GM21529 (cell line): ENCODE measurements around the gene GFRA1.

Experiments used
- ATAC-seq: cut with Tn5 transposase; IDR thresholded peaks from one replicate; pipeline ENCODE4 v1.9.1; 2021; ENCODE audit not compliant: unreplicated experiment

The GFRA1 gene

DNA sequence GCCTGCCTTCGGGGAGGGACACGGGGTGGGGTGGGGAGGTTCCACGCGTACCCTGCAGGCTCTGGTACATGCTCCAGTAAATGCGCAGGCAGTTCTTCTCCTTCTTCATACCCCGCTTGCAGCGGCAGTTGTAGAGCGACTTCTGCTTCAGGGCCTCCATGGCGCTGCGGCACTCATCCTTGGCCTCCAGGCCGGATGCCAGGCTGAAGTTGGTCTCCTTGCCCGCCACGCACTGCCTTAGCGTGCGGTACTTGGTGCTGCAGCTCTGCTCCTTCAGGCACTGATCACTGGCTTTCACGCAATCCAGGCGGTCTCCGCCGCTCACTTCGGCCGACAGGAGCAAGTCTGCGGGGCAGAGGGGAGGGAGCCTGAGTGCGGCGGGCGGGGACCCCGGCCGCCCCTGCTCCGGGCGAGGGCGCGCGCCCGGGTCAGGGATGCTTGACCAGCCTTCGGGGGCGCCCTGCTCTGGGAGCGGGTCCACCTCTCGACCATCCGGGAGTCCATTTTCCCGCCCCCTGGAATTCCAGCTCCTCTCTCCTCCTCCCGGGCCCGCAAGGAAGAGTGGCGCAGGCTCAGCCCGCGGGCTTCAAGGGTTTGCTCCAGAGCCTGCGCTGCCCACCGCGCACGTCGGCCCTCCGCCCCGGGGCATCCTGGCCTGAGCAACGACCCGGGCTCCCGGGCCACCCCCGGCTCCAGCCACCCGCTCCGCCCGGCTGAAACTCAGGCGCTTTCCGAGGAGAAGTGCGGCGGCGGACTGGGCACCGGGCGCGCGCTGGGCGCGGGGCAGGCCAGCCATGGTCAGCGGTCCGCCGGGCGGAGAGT lies 2.0 kb downstream of the GFRA1 start:
- ATAC-seq: no peak

DNA sequence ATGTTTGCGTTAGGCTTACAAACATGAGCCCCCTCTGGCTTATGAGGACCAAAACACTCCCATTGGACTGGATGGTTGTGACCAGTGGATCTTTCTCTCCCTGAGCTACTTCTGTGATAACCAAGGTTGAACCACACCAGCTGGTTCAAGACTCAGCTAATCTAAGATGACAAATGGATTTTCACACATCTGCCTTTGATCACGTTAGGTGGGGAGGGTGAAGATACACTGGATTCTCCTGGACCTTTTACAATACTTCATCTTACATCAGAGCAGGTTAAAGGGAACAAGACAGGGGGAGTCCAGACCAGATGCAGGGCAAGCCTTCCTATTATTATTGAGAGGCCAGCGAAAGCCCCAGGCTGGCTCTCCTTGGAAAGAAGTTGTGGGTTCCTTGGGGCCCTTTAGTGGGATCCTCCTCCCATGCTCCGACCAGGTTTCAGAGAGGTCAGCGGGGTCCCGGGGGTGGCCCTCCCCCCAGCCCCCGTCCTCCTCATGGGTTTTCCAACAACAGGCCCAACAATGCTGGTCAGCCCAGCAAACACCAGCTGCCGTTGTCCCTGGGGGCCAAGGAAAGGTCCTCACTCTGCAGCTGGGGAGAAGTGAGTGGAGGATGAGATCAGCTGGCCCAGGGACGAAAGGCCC lies 2.8 kb downstream of the GFRA1 start:
- no peak for ATAC-seq

DNA sequence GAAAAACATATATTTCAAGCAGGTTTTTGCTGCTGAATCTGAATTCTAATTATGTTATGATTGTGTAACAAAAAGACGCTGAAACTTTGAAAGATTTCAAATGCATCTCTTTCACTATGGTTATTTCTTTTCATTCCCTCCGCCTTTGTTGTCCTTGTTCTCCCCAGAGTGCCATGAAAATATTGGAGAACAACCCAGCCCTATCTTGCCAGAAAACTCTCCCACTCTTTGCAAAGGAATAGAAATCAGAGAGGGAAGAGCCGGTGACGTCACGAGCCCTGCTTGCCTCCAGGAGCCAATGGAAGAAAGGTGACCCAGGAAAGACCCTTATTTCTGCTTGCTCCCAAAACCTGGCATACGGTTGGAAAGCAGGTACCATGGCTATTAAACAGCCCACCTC lies 3.4 kb downstream of the GFRA1 start:
- ATAC-seq: no peak

DNA sequence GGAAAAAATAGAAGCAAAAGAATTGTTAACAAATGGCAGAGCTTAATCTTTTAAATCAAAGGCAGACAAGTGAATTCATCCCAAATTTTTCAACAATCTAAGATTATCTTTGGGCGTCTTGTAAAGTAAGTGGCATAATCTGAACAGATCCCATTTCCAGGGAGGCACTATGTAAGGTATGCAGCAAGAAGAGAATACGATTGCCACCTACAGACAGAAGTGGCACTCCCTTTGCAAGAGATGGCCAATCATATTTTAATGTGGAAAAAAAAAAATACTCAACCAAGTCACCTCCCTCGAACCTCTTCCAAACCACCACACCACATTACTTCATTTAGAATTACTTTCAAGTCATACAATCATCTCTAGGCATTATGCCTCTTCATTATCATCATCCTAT lies 4.0 kb downstream of the GFRA1 start:
- no peak for ATAC-seq

DNA sequence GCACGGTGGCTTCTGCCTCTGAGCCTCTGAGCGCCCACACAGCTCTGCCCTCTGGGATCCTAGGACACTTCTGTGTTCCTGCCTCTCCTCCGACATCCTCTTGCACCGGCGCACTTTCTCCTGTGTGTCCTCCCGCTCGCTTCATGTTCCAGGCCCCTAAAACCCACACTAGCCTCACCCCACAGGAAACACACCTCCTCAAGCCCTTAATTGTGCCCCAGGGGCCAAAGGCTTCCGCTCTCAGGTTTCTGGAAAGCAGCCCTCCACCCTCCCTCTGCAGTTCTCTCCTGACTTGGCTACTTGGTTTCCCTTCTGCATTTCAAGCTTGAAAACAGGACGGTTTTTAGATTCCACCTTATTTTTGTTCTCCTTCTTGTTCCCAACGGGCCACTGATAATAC lies 7.3 kb downstream of the GFRA1 start:
- no peak for ATAC-seq

DNA sequence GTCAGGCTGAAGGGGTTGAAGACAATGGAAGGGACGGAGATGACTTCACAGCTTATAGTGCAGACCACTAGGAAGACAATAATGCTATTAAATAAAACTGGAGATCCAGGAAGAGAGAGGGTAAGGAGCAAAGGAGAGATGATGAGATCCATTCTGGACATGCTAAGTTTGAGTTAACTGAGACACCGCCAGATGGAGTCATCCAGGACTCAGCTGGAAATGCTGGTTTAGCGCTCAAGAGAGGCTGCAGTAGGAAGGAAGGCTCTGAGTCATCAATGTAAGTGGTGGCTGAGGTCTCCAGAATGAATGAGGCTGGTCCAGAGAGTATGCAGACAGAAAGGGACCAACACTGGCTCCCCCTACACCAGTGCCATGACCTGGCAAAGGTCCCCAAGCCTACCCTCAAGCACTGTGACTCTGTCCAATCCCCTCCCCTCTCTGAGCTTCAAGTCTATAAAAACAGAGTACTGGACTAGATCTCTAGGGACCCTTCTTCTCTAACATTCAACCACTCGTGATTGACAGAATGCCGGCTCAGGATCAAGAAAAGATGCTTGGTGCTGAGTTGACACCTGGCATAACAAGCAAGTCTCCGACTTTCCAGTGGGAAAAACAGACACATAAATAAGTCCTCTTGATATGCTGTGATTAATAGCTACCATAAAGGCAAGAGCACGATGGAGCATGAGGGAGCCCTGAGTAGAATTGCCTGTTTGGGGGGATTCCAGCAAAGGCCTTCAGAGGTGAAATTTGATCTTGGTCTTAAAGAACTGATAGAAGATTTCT lies 8.9 kb downstream of the GFRA1 start:
- ATAC-seq: no peak

DNA sequence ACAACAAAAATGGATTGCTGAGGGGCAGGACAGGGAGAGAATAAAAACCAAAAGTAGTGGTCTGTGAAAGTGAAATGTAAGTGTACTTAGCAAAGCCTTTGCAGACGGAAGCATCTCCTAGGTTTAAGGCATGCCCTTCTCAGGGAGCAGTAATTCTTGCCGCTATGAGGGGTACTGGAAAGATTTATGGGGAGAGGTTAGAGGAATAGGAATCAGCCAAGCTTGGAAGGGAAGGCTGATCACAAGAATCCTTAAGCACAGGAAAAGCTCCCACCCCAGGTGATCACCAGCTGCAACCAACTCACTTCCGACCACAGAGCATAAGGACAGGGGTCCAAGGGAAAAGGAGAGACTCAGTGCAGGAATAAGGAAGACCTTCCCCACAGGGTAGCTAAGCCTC lies 10.3 kb downstream of the GFRA1 start:
- ATAC-seq: no peak

DNA sequence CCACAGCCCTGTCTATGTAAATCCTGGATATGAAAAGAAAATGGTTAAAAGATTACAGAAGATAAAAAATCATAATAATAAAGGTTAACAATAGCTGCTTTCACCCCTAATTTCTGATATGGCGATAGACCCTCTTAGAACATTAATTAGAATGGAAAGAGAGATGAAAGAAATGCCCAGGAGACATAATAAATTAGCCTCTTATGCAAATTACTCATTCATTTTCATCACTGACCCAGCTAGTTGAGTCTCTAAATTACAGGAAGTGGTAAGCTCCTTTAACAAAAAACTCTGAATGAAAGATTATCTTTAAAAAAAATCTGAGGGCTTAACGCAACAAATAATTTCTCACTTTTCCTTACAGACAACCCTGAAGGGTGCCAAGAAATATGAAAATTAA lies 12.4 kb downstream of the GFRA1 start:
- no peak for ATAC-seq

DNA sequence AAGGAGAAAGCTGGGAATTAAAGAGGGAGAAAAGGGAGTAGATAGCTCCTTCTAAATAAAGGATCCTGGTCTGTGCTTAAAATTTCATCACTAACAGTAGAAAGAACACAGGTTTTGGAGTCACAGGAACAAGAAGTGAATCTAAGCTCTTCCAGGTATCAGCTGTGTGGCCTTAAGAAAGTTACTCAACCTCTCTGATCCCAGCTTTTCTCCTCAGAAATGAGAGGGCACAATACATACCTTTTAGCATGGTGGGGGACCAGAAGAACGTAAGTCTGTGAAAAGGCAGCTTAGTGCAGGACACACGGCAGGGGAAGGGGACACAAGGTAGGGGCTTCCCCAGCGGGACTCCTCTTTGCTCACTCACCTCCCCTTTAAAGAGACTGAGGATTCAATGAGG lies 13.4 kb downstream of the GFRA1 start:
- ATAC-seq: no peak

DNA sequence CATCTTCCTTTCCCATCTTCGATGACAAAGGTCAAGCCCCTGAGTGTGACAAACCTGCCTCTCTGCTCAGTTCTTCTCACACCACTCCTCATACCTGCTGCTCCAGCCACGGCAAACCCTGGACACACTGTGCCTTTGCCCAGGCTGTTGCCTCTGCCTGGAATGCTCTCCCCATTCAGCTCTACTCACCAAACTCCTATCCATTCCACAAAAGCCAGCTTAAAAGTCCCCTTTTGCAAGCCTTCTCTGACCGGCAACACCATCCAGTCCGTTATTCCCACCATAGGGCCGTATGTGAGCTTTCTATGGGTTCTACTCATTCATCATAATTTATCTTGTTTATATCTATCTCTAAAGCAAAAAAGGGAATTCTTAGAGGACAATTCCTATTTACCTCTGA lies 15.2 kb downstream of the GFRA1 start:
- ATAC-seq: no peak

DNA sequence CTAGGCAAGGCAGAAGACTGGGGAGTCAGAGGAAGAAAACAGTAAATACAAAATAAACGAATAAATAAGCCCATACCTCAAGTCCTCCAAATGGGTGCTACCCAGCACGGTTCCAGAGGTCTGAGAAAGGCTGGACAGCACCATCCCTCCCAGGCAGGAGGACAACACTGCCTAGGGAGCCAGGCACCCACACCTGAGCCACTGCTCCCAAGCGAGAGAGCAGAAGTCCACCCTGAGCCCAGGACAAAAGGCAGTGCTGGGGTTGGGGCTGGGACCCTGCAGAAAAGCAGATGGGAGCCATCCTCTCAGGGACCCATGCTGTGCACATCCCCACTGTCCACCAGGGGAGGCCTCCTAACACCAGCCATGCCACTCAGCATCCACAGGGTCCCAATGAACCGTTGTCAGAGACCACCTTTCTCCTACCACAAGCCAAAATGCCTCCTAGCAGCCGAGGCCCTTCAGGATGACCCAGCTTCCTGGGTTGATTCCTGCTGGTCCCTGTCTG lies 16.2 kb downstream of the GFRA1 start:
- no peak for ATAC-seq

DNA sequence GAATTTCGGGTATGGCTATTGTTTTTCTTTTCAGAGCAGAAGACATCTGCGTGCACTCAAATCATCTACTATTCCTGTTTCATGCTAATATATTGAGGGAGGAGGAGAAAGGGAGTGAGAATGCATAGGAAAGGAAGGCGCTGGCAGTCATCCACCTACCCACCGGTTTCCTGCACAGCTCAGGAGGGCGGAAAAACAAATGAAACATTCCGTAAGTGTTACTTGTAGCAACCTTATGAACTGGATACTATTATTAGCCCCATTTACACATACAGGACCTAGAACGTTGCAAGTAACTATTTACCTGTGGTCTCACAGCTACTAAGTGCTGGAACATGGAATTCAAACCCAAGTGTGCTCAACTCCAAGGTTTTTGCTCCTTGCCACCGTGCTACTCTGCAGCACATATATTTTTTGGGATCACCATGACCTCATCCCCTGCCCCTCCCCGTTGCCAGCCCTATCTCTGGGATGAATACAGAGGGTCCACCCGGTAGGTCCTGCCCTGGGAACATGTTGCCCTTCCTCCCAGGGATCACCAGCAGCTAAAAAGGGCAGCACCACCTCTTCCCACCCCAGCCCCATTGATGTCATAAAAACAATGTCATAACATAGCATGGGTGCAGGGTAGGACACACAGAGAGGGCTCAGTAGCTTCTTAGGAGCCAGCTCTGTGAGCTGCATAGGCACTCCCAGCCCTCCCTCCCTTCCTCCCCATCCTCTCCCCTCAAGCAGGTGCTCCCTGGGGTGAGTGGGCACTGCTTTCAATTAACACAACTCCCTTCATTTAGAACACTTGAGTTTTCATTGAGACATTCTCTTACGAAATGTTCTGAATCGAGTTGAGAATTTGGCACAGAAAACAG lies 16.9 kb downstream of the GFRA1 start:
- ATAC-seq: no peak

DNA sequence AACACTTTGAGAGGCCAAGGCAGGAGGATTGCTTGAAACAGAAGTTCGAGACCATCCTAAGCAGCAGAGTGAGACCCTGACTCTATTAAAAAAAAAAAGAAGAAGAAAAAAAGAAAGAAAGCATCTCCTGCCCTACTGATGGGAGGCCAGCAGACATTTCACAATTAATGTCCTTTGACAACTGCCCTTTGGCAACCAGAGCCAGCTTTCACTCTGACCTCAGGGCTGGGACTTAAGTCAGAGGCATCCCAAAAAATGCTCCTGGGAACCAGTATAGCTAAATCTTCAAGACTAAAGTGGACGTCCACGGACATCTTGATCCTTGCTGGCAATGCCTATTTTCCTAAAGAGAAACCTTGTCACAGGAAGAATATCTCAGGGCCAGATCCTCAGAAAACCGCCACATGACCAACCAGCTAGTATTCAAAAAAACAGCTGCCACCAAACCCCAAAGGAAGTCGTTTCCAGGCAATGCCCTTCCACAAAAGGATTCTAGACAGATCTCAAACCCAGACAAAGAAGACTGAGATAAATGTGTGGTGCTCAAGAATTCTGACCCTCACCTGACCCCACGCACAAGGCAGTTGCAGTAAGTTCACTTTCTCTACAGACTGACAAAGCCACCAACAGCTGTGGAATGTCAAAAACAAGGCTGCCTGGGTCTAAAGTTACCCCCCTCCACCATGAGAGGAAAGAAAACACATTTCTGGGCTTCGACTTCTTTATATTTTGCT lies 18.4 kb downstream of the GFRA1 start:
- no peak for ATAC-seq

DNA sequence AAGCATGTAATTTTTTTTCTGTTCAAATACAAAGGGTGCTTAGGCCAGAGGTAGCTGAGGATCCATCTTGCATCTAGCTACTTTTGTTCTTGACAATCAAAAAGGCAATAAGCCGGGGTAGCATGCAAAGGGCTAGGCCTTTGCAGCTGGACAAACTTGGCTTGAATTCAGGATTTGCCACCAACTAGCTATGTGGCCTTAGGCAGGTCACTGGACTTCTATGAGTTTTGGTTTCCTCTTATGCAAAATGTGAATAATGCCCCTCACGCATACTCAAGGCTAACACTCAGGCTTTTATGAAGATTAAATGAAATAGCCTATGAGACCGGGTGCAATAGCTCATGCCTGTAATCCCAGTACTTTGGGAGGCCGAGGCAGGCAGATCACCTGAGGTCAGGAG lies 19.3 kb downstream of the GFRA1 start:
- ATAC-seq: no peak

DNA sequence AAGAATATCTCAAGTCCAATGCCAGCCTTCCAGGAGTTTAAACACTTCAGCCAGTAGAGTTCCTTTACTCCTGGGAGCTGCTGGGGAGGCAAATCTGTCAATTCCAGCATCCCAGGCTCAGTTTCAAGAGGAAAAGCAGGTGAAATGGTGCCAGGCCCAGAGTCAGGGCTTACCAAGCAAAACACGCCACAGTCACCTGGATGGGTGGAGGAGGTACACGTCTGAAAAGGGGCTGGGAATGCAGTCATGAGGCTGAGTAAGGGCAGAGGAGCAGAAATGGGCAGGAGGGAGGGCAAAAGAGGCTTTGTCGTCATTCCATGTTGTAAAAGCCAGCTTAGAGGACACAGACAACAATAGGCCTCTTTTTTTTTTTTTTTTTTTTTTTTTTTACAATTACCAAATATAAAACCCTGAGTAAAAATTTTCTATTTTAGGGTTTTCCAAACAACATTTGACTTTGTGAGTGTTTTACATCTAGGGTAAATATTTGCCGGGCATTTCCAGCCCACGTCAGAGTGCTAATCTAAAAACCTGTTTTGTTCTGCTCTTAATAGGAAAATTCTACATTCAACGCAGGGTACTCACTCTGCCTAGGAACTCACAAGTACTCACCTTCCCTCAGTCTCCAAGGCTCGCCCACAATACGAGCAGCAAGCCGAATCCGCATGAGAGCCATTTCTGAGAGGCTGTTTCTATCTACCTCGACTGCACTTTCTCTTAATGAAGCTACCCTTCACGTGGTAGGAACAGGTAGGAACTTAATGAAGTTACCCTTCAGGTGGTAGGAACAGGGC lies 21.2 kb downstream of the GFRA1 start:
- no peak for ATAC-seq

DNA sequence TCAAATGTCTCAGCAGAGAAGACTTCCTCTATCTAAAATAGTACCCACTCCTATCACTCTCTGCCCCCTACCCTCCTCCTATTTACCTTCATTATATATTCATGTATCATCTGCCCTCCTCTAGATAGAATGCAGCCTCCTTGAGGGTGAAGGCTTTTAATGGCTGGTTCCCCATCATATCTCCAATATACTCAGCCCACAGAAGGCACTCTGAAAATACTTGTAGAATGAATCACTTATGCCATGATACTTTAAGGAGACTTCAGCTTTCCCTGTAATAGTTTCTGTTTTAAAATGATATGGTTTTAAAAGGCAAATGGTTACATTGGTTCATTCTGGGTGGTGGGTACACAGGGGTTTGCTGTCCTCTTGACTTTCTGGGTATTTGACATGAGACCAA lies 25.3 kb downstream of the GFRA1 start:
- no peak for ATAC-seq

DNA sequence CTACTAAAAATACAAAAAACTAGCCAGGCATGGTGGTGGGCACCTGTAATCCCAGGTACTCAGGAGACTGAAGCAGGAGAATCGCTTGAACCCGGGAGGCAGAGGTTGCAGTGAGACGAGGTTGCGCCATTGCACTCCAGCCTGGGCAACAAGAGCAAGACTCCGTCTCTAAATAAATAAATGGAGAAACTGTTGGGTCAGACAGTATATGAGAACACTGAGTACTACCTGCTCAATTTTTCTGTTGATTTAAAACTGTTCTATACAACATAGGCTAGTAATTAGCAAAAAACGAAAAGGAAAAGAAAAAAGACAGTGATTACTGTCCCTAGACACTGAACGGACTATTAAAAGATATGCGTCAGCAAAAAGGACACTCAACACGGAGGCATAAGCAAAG lies 26.7 kb downstream of the GFRA1 start:
- no peak for ATAC-seq

DNA sequence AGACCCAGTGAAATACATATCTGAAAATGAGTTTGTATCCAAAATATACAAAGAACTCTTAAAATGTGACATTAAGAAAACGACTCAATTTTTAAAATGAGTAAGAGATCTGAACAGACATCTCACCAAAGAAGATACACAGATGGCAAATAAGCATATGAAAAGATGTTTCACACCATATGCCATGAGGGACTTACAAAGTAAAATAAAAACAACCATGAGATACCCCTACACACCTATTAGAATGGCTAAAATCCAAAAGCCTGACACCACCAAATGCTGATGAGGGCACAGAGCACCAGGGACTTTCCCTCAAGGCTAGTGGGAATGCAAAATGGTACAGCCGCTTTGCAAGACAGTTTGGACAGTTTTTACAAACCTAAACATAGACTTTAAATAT lies 27.9 kb downstream of the GFRA1 start:
- no peak for ATAC-seq

DNA sequence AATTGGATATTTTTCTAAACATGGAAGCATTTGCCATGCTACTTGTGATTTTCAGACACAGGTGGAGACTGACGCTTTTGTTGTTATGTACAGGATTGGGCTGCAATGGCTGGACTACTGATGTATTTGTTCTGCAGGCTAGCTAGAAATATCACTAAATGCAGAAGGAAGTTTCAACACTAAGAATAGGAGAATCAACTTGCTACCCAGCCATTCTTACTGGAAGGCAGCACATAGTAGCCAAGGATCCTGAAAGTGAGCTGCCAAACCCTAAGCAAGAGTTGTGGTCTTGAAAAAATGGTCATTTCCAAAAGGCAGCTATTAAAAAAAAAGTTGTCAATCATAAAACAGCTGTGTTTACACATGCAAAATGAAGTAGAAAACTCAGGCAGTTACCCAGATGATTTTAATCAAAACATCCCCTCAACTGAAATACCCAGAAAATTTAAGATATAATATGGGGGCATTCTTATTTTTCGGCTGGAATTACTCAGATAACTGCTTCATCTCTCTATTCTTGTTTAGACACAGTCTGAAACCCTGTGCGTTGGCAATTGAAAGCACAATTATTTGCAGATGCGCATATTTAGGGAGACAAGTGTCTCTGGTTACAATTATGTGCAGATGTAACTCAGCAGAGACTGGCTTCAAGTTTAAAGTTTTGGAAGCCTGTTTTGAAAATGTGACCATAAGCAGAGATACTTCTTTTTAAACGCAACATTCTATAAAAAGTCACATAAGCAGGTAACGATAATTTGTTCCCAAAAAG lies 31.2 kb downstream of the GFRA1 start:
- no peak for ATAC-seq
